IMR-90 (cell line): ENCODE measurements around the gene CACNG6. TPM values are rescaled to one million over a fixed set of nuclear protein-coding genes. Genes with fewer than 3 reads are reported as not detected.

ENCODE experiments used
- ATAC-seq: fragments of 200-7000 bp; cut with Tn5 transposase; 2 replicates; pipeline ENCODE4 v1.9.1; 2020; ENCODE audit warnings: low read depth, mild to moderate bottlenecking, moderate library complexity
- BruUV-seq: library from RNA; stranded (reverse); fragments of 400-500 nt; replicated peaks from 2 replicates; lab custom pipeline; 2021; lab: Mats Ljungman, UMichigan
- CTCF ChIA-PET: fragments of 300-600 bp; formaldehyde crosslinking; extraction: SDS; loops from one replicate; lab custom pipeline; 2021; ENCODE audit warnings: antibody characterized with exemption; lab: Yijun Ruan, JAX
- POLR2A ChIA-PET: fragments of 300-600 bp; sonication (Branson Sonifier 250); formaldehyde crosslinking; loops from one replicate; lab custom pipeline; 2022; ENCODE audit warnings: antibody characterized with exemption; ENCODE audit not compliant: unreplicated experiment; lab: Charles Lee
- DNase-seq: peaks from one replicate; pipeline ENCODE4 v3.0.0; 2013
- H2AFZ ChIP-seq: replicated peaks from 2 replicates; pipeline ENCODE3; 2013; ENCODE audit warnings: low read length, mild to moderate bottlenecking; ENCODE audit not compliant: poor library complexity
- H2AK5ac ChIP-seq: 2 replicates; pipeline ENCODE4 v1.6.1; 2013; ENCODE audit warnings: low read depth, low read length, inconsistent platforms
- H2AK9ac ChIP-seq: replicated peaks from 2 replicates; pipeline ENCODE3; 2013; ENCODE audit warnings: mild to moderate bottlenecking, low read depth, low read length, moderate library complexity; ENCODE audit not compliant: poor library complexity
- H2BK120ac ChIP-seq: 2 replicates; pipeline ENCODE4 v1.6.1; 2013; ENCODE audit warnings: low read depth, low read length, inconsistent platforms
- H2BK15ac ChIP-seq: 3 replicates; pipeline ENCODE4 v1.6.1; 2013; ENCODE audit warnings: low read depth, low read length, inconsistent platforms
- H2BK20ac ChIP-seq: 2 replicates; pipeline ENCODE4 v1.6.1; 2013; ENCODE audit warnings: low read depth, mild to moderate bottlenecking, inconsistent platforms, low read length, moderate library complexity
- H2BK5ac ChIP-seq: 2 replicates; pipeline ENCODE4 v1.6.1; 2013; ENCODE audit warnings: mild to moderate bottlenecking, low read depth, low read length, inconsistent platforms; ENCODE audit not compliant: poor library complexity, severe bottlenecking
- H3K14ac ChIP-seq: replicated peaks from 2 replicates; pipeline ENCODE4 v1.6.1; 2013; ENCODE audit warnings: low read depth, low read length, inconsistent platforms
- H3K18ac ChIP-seq: 2 replicates; pipeline ENCODE4 v1.6.1; 2013; ENCODE audit warnings: low read depth, low read length, control low read depth
- H3K23ac ChIP-seq: 2 replicates; pipeline ENCODE4 v1.6.1; 2013; ENCODE audit warnings: low read depth, low read length, inconsistent platforms
- H3K27ac ChIP-seq: 2 replicates; pipeline ENCODE4 v1.5.1; 2013; ENCODE audit warnings: mild to moderate bottlenecking, control low read depth, low read length; ENCODE audit not compliant: insufficient read depth
- H3K27me3 ChIP-seq: 2 replicates; pipeline ENCODE4 v1.6.1; 2013; ENCODE audit warnings: low read length; ENCODE audit not compliant: control insufficient read depth, insufficient read depth
- H3K36me3 ChIP-seq: 2 replicates; pipeline ENCODE4 v1.6.1; 2013; ENCODE audit warnings: low read length, mixed read lengths; ENCODE audit not compliant: control insufficient read depth, insufficient read depth
- H3K4ac ChIP-seq: 2 replicates; pipeline ENCODE4 v1.6.1; 2013; ENCODE audit warnings: low read depth, low read length, inconsistent platforms
- H3K4me1 ChIP-seq: 2 replicates; pipeline ENCODE4 v1.6.1; 2013; ENCODE audit warnings: low read length, mixed read lengths; ENCODE audit not compliant: control insufficient read depth, insufficient read depth
- H3K4me2 ChIP-seq: 2 replicates; pipeline ENCODE4 v1.6.1; 2013; ENCODE audit warnings: low read depth, mild to moderate bottlenecking, control low read depth, low read length, moderate library complexity
- H3K4me3 ChIP-seq: 2 replicates; pipeline ENCODE4 v1.5.1; 2013; ENCODE audit warnings: low read depth, mild to moderate bottlenecking, control low read depth, low read length, moderate library complexity; ENCODE audit not compliant: insufficient read depth
- H3K56ac ChIP-seq: 2 replicates; pipeline ENCODE4 v1.6.1; 2013; ENCODE audit warnings: low read length, inconsistent platforms; ENCODE audit not compliant: insufficient read depth; ENCODE audit errors: extremely low read depth
- H3K79me1 ChIP-seq, 2 experiments: 2 replicates each; pipeline ENCODE4 v1.6.1; 2013; ENCODE audit warnings: low read length in 2 of 2, inconsistent platforms in 1 of 2, low read depth in 1 of 2
- H3K9ac ChIP-seq: 2 replicates; pipeline ENCODE4 v1.6.1; 2013; ENCODE audit warnings: low read depth, low read length, control low read depth
- H3K9me1 ChIP-seq: 2 replicates; pipeline ENCODE4 v1.6.1; 2013; ENCODE audit warnings: low read length, inconsistent platforms; ENCODE audit not compliant: insufficient read depth
- H3K9me3 ChIP-seq: 2 replicates; pipeline ENCODE4 v1.6.1; 2013; ENCODE audit warnings: low read length; ENCODE audit not compliant: control insufficient read depth, insufficient read depth
- H4K20me1 ChIP-seq: 2 replicates; pipeline ENCODE4 v1.6.1; 2013; ENCODE audit warnings: low read length, inconsistent platforms; ENCODE audit not compliant: insufficient read depth
- H4K5ac ChIP-seq: 2 replicates; pipeline ENCODE4 v1.6.1; 2013; ENCODE audit warnings: mild to moderate bottlenecking, low read depth, low read length, control low read depth
- H4K8ac ChIP-seq, 2 experiments: 2 replicates each; pipeline ENCODE4 v1.6.1; 2013; ENCODE audit warnings: low read depth in 2 of 2, low read length in 2 of 2, control low read depth in 1 of 2, inconsistent platforms in 1 of 2
- H4K91ac ChIP-seq: 2 replicates; pipeline ENCODE4 v1.6.1; 2013; ENCODE audit warnings: low read depth, low read length, inconsistent platforms; ENCODE audit not compliant: insufficient read depth
- FOS ChIP-seq: fragments of 150-350 bp; IDR thresholded peaks from 2 replicates; pipeline ENCODE4 v1.6.1; 2016; ENCODE audit warnings: low read depth, low read length
- SMC3 ChIP-seq: fragments of 150-350 bp; IDR thresholded peaks from 2 replicates; pipeline ENCODE4 v1.6.1; 2016; ENCODE audit warnings: low read depth, mild to moderate bottlenecking, antibody characterized with exemption, low read length, moderate library complexity
- WGBS, 2 experiments: methylation state at CpG; one replicate each; pipeline versions ENCODE4 v1.1.5 to v1.1.7; 2013; ENCODE audit warnings: missing lambda C conversion rate in 2 of 2; ENCODE audit not compliant: insufficient read length in 1 of 2; ENCODE audit errors: extremely low coverage in 2 of 2; 5-methylcytosine and 5-hydroxymethylcytosine counted together
- dilution Hi-C: fragments of 300-500 bp; cut with HindIII; formaldehyde crosslinking; loops from one replicate; pipeline ENCODE4 v1.14.3; 2018; ENCODE audit warnings: low sequenced_read_pairs; ENCODE audit not compliant: unreplicated experiment
- in situ Hi-C: fragments of 300-500 bp; cut with MboI; formaldehyde crosslinking; loops from 3 replicates; pipeline ENCODE4 v1.14.3; 2019; ENCODE audit warnings: low sequenced_read_pairs, inconsistent platforms, mixed read lengths
- intact Hi-C: fragments of 100-400 bp; cut with micrococcal nuclease; formaldehyde crosslinking; loops from 2 replicates; pipeline ENCODE4 v1.10.0; 2022
- polyA plus RNA-seq, 3 experiments: library from polyadenylated mRNA; depleted of rRNA; stranded (reverse); fragments of >200 nt; gene quantifications; 2 replicates each; pipeline ENCODE4 v1.2.3, GENCODE V29; 2012; ENCODE audit warnings: low replicate concordance in 1 of 3
- total RNA-seq: library from RNA; depleted of rRNA; stranded (reverse); fragments of >200 nt; gene quantifications from 2 replicates; pipeline ENCODE4 v1.2.3, GENCODE V29; 2012
- TF ChIP-seq, protein P1 (sequence below): conservative IDR thresholded peaks from 2 replicates; pipeline ENCODE4 v1.5.1; 2012; ENCODE audit warnings: mild to moderate bottlenecking, low read depth, low read length, improper control_type of control experiment

Gene CACNG6
- total and polyA plus RNA-seq, 2 of the 4 experiments (the other 2 are of a cell fraction): not detected

- ChIA-PET CTCF (interaction anchor here (0.5 to 1.7 kb wide), 8 partner anchors 8 to 469 kb away, joined by 3 to 7 read pairs (median 4); no protein-coding TSS in a partner anchor), POLR2A (no interaction called here)
- no TSS peak for BruUV-seq
- Histone ChIP-seq H4K8ac (no peak overlapping the region), H3K14ac (no peak overlapping the region), H3K9ac (no peak overlapping the region), H3K27me3 (no peaks in the 10 kb centered on the region), H4K20me1 (no peaks in the 10 kb centered on the region), H2BK5ac (no peak overlapping the region), H2BK15ac (no peak overlapping the region), H2AFZ (no peak overlapping the region), H3K4me3 (peak overlapping the region; percentile 19; the same call in 1 of the 2 replicates), H4K5ac (no peak overlapping the region), H3K56ac (no peak overlapping the region), H3K36me3 (no peaks in the 10 kb centered on the region), H3K79me1 (no peaks in the 10 kb centered on the region), H3K27ac (no peak overlapping the region), H2BK20ac (no peak overlapping the region), H2AK9ac (no peak overlapping the region), H2BK120ac (no peak overlapping the region), H3K4ac (no peak overlapping the region), H3K23ac (no peak overlapping the region), H3K4me2 (peak overlapping the region; percentile 71; the same call in 1 of the 2 replicates), H3K18ac (no peak overlapping the region), H3K9me3 (no peaks in the 10 kb centered on the region), H4K91ac (no peak overlapping the region), H2AK5ac (no peak overlapping the region), H3K9me1 (no peaks in the 10 kb centered on the region), H3K4me1 (no peaks in the 10 kb centered on the region)
- TF ChIP-seq, protein P1, sequence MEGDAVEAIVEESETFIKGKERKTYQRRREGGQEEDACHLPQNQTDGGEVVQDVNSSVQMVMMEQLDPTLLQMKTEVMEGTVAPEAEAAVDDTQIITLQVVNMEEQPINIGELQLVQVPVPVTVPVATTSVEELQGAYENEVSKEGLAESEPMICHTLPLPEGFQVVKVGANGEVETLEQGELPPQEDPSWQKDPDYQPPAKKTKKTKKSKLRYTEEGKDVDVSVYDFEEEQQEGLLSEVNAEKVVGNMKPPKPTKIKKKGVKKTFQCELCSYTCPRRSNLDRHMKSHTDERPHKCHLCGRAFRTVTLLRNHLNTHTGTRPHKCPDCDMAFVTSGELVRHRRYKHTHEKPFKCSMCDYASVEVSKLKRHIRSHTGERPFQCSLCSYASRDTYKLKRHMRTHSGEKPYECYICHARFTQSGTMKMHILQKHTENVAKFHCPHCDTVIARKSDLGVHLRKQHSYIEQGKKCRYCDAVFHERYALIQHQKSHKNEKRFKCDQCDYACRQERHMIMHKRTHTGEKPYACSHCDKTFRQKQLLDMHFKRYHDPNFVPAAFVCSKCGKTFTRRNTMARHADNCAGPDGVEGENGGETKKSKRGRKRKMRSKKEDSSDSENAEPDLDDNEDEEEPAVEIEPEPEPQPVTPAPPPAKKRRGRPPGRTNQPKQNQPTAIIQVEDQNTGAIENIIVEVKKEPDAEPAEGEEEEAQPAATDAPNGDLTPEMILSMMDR: peak; percentile 35
- TF ChIP-seq SMC3 (peak; percentile 19; the same call in 1 of the 2 replicates), FOS (no peak)
- intact Hi-C loops (loop anchor here (1.0 to 5.0 kb wide), 2 partner anchors 223 to 239 kb away; no protein-coding TSS in a partner anchor), dilution Hi-C loops (no loop called here), in situ Hi-C loops (loop anchor here (5.0 kb wide), 1 partner anchor 224 kb away; no protein-coding TSS in a partner anchor)
- ATAC-seq: peak; percentile 33; the same call in 1 of the 2 replicates
- peak; percentile 24 for DNase-seq
- 0% methylated on average over 1 of the region's 13 CpGs; no CpG with 5 or more reads in 1 of the 2 experiments for WGBS, 2 experiments
Measured at GRCh38 chr19:54030895-54031586, 39.6 kb downstream of the CACNG6 start.
